ENCODE results near the gene FOXP1. TPM values are rescaled to one million over a fixed set of nuclear protein-coding genes. Genes with fewer than 3 reads are reported as not detected.

The FOXP1 gene
- total and polyA plus RNA-seq, 2 of the 8 experiments (the other 6 are each of a cell fraction or from before 2014, with no cell fraction given) = 13.9 to 25.4 TPM

DNA sequence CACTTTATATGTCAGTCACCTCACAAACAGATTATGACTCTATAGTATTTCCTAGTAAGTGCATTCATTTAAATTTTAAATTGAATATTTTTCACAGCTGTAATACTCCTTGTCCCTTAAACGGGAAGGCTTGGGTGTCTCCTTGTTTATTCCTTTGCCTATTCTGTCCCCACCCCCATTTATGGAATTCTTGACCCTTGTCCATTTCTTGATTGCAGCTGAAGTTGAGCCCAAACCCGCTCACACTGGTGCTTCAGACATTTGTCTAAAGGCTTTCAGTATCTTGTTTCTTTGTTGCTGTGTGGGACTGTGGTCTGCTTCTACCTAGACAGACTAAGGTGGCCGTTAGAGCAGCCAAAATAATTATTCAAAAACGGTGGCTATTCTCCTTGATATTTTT is 449.7 kb downstream of the FOXP1 start:
- Histone ChIP-seq H2BK20ac (ENCODE audit: low read length) (no peak overlapping the region), H3K4me1 (replicated peaks in 1 of 4; ENCODE audit: control insufficient read depth in 3 of 4, insufficient read depth in 4 of 4, low read length in 3 of 4) (peaks cover 5 to 44% (median 26%) of the 10 kb centered on the region in 4 experiments), H3K79me2 (ENCODE audit: control insufficient read depth in 1 of 2, insufficient read depth in 2 of 2, low read length in 2 of 2) (no peaks in the 10 kb centered on the region), H3K79me1 (ENCODE audit: low read depth, low read length) (peaks cover 3% of the 10 kb centered on the region; the same call in 1 of the 2 replicates), H3K36me3 (ENCODE audit: control insufficient read depth in 2 of 4, insufficient read depth in 4 of 4, low read length in 3 of 4) (no peaks in the 10 kb centered on the region), H4K20me1 (replicated peaks in 1 of 2; ENCODE audit: control insufficient read depth in 1 of 2, insufficient read depth in 2 of 2, low read length in 2 of 2) (no peaks in the 10 kb centered on the region), H3K56ac (replicated peaks; ENCODE audit: insufficient read length, low read depth, low read length) (no peak overlapping the region), H3K23me2 (ENCODE audit: low read depth, low read length) (no peaks in the 10 kb centered on the region), H3K4me3 (ENCODE audit: extremely low read depth in 1 of 4, insufficient read depth in 2 of 4, low read depth in 3 of 4, low read length in 4 of 4) (no peak overlapping the region), H3K14ac (ENCODE audit: insufficient read length) (no peak overlapping the region), H3K4me2 (ENCODE audit: insufficient read depth in 1 of 2, low read depth in 2 of 2, low read length in 2 of 2) (0 out of 4 replicates have a peak overlapping the region, but pooled peaks of 1 of the 2 experiments have one; percentile 46), H2BK5ac (ENCODE audit: low read depth, low read length) (no peak overlapping the region), H2BK12ac (ENCODE audit: low read depth, low read length) (no peak overlapping the region), H4K5ac (ENCODE audit: insufficient read length, low read depth, low read length) (no peak overlapping the region), H4K8ac (ENCODE audit: extremely low read depth, insufficient read depth, low read length) (no peak overlapping the region), H3K4ac (replicated peaks; ENCODE audit: insufficient read length, low read depth, low read length) (no peak overlapping the region), H3K27ac (ENCODE audit: low read depth, low read length) (no peak overlapping the region), H3K9me3 (ENCODE audit: insufficient read depth in 2 of 2, low read depth in 1 of 2, low read length in 1 of 2) (no peaks in the 10 kb centered on the region), H2AK5ac (ENCODE audit: low read depth, low read length) (no peak overlapping the region), H3K18ac (ENCODE audit: extremely low read depth, low read length) (no peak overlapping the region), H2BK15ac (ENCODE audit: low read length) (no peak overlapping the region), H4K91ac (replicated peaks; ENCODE audit: insufficient read length, low read length) (no peak overlapping the region), H3K9ac (replicated peaks in 1 of 4; ENCODE audit: extremely low read depth in 1 of 4, low read depth in 3 of 4, low read length in 3 of 4) (no peak overlapping the region), H2BK120ac (replicated peaks; ENCODE audit: low read depth, low read length) (no peak overlapping the region), H3K27me3 (replicated peaks in 1 of 4; ENCODE audit: control insufficient read depth in 3 of 4, extremely low read depth in 1 of 4, insufficient read depth in 3 of 4, low read length in 3 of 4) (no peaks in the 10 kb centered on the region; a peak in 1 of 7 replicates), H3K23ac (ENCODE audit: insufficient read length) (no peak overlapping the region), H2AFZ (ENCODE audit: low read length) (no peak overlapping the region)
- POLR2A ChIA-PET (ENCODE audit: partially characterized antibody) = no interaction called here
- DNase-seq (ENCODE audit: low read depth in 1 of 2, low spot score in 2 of 2) = no peak
- FAIRE-seq = no peak
- CTCF ChIA-PET (ENCODE audit: partially characterized antibody) = interaction anchor here (1.7 to 1.8 kb wide), 2 partner anchors 20 to 264 kb away, joined by 4 read pairs; no protein-coding TSS in a partner anchor
- 85% methylated on average over 4 of the region's 4 CpGs; no CpG with 5 or more reads in 1 of the 2 experiments for WGBS, 2 experiments (ENCODE audit: extremely low coverage in 1 of 2, insufficient coverage in 1 of 2, insufficient read length in 1 of 2, insufficient replicate concordance in 2 of 2, low coverage in 1 of 2, low lambda C conversion rate in 2 of 2, missing lambda C conversion rate in 1 of 2)
- TF ChIP-seq ATF2 (IDR thresholded peaks at IDR 0.05; ENCODE audit: low read length) = no peak
- no peak for TF ChIP-seq CTCF (IDR thresholded peaks at IDR 0.05; ENCODE audit: control extremely low read depth in 1 of 3, insufficient read depth in 1 of 3, low read depth in 1 of 3, low read length in 3 of 3)
- TF ChIP-seq PHF8 (conservative IDR thresholded peaks at IDR 0.05; ENCODE audit: low read depth, low read length) = no peak
- no peak for TF ChIP-seq NANOG (IDR thresholded peaks at IDR 0.05; ENCODE audit: insufficient read depth, low read depth, low read length, poor library complexity, severe bottlenecking)
- TF ChIP-seq POLR2A (IDR thresholded peaks at IDR 0.05; ENCODE audit: control extremely low read depth in 1 of 2, low read depth in 2 of 2, low read length in 2 of 2) = no peak
- TF ChIP-seq ZNF274 (IDR thresholded peaks at IDR 0.05; ENCODE audit: borderline replicate concordance, extremely low read depth, low read length) = no peak
- no peak for TF ChIP-seq TBP (IDR thresholded peaks at IDR 0.05; ENCODE audit: low read depth, low read length)
- TF ChIP-seq, protein P1, sequence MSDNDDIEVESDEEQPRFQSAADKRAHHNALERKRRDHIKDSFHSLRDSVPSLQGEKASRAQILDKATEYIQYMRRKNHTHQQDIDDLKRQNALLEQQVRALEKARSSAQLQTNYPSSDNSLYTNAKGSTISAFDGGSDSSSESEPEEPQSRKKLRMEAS (IDR thresholded peaks at IDR 0.05) = no peak
- TF ChIP-seq TEAD4 (IDR thresholded peaks at IDR 0.05; ENCODE audit: low read depth, low read length) = no peak

Data from H1 (cell line).